Inflammatory macrophage treated with lipopolysaccharide for 1 hour (primary cell): ENCODE measurements around the gene PALD1.

ENCODE experiments used
- DNase-seq, 2 donors: peaks; one replicate each; pipeline ENCODE4 v3.0.0-alpha.2; 2020 to 2022

The PALD1 gene

DNA sequence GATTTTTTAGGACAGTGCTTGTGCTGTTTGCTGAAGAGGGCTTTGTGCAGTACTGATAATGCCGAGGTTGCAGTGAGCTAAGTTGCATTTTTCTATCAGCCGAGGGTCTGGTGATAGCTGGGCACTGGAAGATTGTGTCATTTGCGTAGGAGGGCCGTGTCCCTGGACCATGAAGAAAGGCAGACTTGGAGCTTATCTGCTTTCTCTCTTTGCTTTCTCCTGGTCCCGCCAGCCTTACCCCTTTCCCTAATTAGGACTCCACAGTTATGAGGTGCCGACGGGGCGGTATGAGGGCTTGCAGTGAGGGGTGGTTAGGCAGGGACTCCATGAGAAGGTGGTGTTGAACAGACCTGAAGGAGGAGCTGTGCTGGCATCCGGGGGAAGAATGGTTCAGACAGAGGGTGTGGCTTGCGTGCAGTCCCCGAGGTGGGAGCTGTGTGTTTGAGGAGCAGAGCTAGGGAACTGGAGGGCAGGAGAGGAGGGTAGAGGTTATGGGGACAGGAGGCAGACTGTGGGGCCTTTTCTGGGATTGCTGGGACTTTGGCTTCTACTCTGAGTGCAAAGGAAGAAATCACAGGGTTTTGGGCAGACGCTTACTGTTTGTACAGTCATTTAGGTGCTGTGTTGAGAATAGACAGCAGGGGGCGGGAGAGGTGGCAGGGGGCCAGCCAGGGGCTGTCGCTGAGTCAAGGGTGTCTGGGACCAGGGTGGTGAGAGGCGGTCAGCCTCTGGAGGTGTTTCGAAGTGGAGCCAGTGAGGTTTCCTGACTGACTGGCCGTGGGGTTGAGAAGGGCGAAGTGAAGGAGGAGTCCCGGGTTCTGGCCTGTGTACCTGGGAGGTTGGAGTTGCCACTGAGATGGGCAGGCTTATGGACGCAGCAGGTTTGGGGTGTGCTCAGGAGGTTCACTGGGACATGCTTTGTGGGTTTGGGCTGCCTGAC, 80.6 kb downstream of the PALD1 start:
- DNase-seq, result peak; percentile 29 to 65

- DNase-seq, result no peak
These were observed 81.3 kb downstream of the PALD1 start for GRCh38 chr10:70559861-70560260.

DNA sequence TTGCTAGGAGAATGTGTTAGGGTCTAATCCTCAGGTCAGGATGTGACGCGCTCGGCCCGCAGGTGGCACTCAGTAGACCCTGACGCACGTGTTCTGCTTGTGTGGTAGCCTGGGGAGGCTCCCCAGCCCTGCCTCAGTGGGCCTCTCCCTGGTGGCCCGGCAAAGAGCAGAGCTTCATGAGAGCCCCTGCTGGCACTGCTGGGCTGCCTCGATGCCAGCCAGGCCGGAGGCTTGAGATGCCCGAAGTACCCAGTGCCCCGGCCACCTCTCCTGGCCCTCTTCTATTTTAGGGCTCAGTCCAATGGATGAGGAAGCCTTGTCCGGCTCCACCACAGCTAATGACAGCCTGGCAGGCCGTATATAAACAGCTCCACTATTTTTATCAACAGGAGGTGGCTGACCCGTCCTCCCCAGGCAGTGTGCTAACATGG, 82.0 kb downstream of the PALD1 start:
- DNase-seq, result no peak

GRCh38 chr10:70561070-70561469, 82.5 kb downstream of the PALD1 start:
- DNase-seq, result peak; percentile 78

DNA sequence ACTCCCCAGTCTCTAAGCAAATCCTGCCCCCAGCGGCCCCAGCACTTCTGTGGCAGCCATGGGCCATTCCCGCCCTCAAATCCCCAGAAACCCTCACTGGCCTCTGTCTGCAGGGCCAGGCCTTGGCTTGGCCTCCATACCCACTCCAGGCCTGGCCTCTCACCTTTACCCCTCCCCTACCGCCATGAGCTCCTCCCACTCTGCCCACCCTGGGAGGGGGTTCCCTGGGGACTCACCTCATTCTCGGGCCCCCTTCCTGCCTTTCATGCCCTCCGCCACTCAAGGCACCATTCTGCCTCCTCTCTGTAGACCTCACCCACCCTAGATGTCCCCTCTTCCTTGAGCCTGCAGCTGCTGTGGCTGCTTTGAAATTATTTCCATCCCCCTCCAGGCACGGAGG, 83.0 kb downstream of the PALD1 start:
- no peak for DNase-seq

DNA sequence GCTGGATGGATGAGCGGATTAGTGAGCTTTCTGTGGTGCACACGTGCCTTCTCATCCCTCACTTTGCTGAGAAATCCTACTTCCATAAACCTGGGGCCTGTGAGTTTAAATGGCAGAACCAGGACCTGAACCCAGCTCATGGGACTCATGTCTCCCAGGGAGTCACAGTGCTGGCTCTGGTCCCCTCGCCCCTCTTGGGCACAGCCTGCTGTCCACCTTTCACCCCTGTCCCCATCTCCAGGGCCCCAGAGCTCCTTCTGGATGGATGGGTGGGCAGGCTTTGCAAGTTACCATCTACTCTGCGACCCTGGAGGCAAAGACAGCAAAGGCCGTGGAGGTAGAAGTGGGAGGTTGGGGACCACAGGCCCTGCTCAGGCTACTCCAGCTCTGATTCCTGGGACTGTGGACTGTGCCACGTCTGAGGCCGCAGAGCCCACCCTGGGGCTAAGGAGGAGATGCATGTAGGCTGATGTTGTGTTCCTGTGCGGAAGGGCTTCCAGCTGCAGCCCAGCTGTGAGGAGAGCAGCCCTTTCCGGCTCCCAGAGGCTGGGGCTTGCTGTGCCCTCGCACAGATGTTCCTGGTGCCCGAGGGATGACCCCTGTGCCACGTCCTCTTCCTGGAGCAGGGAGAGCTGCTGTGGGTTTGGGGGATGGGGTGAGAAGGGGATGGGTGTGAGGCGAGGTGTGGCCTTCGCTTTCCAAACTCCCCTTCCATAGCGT, 83.6 kb downstream of the PALD1 start:
- DNase-seq, result no peak

- DNase-seq, result no peak
These were observed 84.7 kb downstream of the PALD1 start for GRCh38 chr10:70563230-70563629.

DNA sequence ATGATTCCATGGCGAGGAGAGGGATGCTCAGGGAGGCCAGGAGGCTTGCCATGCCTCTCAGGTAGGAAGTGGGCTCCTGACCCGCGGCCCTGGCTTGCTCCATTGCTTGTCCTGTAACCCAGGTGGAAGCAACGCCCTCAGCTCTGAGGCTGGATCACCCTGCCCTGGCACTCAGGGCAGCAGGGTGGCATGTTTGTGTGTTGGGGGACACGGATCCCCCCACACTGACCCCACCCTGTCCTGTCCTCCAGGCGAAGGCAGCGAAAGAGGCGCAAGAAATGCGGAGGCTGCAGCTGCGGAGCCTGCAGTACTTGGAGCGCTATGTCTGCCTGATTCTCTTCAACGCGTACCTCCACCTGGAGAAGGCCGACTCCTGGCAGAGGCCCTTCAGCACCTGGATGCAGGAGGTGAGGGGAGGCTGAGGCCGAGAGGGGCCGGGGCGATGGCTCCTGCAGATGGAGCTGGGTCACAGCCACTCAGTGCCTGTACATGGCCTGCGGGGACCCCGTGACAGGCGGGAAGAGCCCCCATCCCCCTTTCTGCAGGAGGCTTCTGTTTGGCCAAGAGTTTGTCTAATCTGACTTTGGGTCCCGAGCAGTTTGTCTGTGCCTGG, 85.7 kb downstream of the PALD1 start:
- no peak for DNase-seq

DNA sequence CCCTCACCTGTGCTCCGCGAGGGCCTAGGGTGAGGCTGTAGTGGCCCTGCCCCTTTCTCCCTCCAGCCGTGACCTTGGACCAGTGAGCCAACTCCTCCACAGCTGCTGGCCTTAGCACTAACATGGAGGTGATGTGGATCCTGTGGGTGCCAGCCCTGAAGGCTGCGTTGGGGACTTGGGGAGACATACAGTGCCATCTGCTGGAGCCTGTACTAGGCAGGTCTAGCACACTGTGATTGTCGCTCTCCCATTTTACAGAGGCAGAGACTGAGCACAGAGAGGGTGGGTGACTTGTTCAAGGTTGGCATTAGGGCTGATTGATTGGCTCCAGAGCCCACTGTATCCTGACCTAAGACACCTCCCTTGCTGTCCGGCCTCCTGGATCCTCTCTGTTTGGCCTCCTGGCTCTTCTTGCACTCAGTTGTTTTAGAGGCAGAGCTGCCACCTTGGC, 86.4 kb downstream of the PALD1 start:
- no peak for DNase-seq

GRCh38 chr10:70565556-70566514, 87.3 kb downstream of the PALD1 start:
- no peak for DNase-seq

GRCh38 chr10:70566515-70567290, 88.1 kb downstream of the PALD1 start:
- no peak for DNase-seq

GRCh38 chr10:70567603-70568002, 89.0 kb downstream of the PALD1 start:
- DNase-seq, result no peak

DNA sequence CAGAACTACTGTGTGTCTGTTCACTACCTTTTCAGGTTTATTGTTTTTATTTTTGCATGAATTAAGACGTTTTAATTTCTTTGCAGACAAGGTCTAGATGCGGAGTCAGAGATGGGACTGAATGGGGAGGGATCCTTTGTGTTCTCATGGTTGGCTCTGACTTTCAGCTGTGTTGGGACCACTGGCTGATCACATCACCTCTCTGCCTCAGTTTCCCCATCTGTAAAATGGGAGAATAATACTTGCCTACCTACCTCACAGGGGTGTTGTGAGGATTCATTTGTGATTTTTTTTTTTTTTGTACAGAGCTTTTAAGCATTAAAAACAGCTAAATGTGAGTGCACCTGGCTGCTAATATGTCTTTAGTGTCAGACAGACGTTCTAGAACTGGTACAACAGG, 89.5 kb downstream of the PALD1 start:
- no peak for DNase-seq

DNA sequence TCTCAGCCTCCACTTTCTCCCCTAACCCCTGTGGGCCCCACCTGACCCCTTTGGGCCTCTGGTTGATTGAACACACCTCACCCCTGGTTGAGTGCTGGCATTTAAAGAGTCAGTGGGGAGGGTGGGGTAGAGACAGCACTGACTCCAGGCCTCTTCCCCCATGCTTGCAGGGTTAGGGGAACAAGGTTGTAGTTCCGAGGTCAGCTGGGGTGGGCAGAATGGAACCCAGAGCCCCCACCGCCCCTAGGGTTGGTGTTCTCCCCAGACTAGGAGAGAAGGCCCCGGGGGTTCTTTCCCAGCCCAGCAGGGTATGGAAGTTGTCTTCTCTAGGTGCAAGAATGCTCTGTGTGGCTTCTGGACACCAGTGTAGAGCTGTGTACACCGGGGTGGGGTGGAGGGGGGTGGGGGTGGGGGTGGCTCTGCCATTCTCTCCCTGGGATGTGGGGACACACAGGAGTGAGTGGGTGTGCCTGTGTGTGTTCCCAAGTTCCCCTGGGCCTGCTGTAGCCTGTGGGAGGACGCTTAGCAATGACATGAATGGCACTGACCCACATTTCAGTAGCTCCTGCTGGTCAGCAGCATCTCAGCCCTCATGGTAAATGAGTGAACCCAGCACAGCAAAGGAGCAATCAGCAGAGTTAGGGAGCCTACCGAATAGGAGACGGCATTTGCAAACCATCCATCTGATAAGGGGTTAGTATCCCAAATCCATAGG, 90.4 kb downstream of the PALD1 start:
- no peak for DNase-seq

- DNase-seq, result no peak
These were observed 92.7 kb downstream of the PALD1 start for GRCh38 chr10:70571236-70571635.

GRCh38 chr10:70571636-70572439, 93.3 kb downstream of the PALD1 start:
- DNase-seq, result no peak

- no peak for DNase-seq
These were observed 95.3 kb downstream of the PALD1 start for GRCh38 chr10:70573599-70574506.

GRCh38 chr10:70575486-70575873, 96.9 kb downstream of the PALD1 start:
- no peak for DNase-seq
